Right atrium auricular region (tissue), 2 donors: ENCODE measurements around the gene UVRAG. TPM values are rescaled to one million over a fixed set of nuclear protein-coding genes. Genes with fewer than 3 reads are reported as not detected.

ENCODE experiments used
- DNase-seq: peaks from one replicate; pipeline ENCODE4 v3.0.0-alpha.2; 2019; ENCODE audit warnings: low spot score
- H3K27ac ChIP-seq, 2 donors: fragments of 200-600 bp; sonication (generic); 1 replicate in 1 of 2; 2 replicates in 1 of 2; pipeline ENCODE4 v1.5.1; 2016 to 2019
- H3K27me3 ChIP-seq, 2 donors: fragments of 200-600 bp; sonication (generic); one replicate each; pipeline versions ENCODE4 v1.5.1 to v1.6.0; 2017 to 2019
- H3K36me3 ChIP-seq: fragments of 200-600 bp; sonication (generic); one replicate; pipeline ENCODE4 v1.5.1; 2016
- H3K4me1 ChIP-seq, 2 donors: fragments of 200-600 bp; sonication (generic); one replicate each; pipeline versions ENCODE4 v1.5.1 to v1.6.0; 2017 to 2019
- H3K4me3 ChIP-seq, 2 donors: fragments of 200-600 bp; sonication (generic); 1 replicate in 1 of 2; 2 replicates in 1 of 2; pipeline ENCODE4 v1.5.1; 2017 to 2019; ENCODE audit warnings: mild to moderate bottlenecking in 1 of 2, moderate library complexity in 1 of 2
- H3K9me3 ChIP-seq, 2 donors: fragments of 200-600 bp; sonication (generic); one replicate each; pipeline ENCODE4 v1.5.1; 2019
- total RNA-seq, 2 donors: library from RNA; depleted of rRNA; stranded (reverse); fragments of >200 nt; gene quantifications; one replicate each; pipeline ENCODE4 v1.1.0, GENCODE V29; 2016
- TF ChIP-seq, protein P1 (sequence below), 2 donors: fragments of 200-600 bp; sonication (generic); IDR thresholded peaks; one replicate each; pipeline ENCODE4 v1.5.1; 2019; ENCODE audit warnings: antibody characterized with exemption in 2 of 2

UVRAG gene
- total RNA-seq, 2 donors from 2014 or later = 13.2 to 13.9 TPM

DNA sequence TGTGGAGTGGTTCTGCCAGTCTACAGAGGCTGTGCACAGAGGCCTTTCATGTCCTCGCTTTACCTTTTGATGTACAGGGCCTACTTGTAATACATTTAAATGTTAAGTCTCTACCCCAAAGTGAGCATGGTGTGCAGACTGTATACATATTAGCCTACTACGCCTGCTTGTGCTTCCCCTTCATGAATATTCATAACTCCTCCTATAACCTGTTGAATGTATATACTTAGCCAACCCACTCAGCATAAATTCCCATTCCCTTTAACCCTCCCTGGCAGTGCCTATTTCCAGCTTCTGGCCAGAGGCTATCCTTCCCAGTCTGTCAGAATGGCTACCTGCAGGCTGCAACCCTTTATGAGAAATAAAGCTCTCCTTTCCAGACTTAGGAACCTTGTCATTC lies 275.2 kb downstream of the UVRAG start:
- no peaks in the 10 kb centered on the region for H3K27me3 ChIP-seq
- no peak for DNase-seq
- TF ChIP-seq, protein P1, sequence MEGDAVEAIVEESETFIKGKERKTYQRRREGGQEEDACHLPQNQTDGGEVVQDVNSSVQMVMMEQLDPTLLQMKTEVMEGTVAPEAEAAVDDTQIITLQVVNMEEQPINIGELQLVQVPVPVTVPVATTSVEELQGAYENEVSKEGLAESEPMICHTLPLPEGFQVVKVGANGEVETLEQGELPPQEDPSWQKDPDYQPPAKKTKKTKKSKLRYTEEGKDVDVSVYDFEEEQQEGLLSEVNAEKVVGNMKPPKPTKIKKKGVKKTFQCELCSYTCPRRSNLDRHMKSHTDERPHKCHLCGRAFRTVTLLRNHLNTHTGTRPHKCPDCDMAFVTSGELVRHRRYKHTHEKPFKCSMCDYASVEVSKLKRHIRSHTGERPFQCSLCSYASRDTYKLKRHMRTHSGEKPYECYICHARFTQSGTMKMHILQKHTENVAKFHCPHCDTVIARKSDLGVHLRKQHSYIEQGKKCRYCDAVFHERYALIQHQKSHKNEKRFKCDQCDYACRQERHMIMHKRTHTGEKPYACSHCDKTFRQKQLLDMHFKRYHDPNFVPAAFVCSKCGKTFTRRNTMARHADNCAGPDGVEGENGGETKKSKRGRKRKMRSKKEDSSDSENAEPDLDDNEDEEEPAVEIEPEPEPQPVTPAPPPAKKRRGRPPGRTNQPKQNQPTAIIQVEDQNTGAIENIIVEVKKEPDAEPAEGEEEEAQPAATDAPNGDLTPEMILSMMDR (IDR thresholded peaks at IDR 0.05) = no peak
- H3K27ac ChIP-seq = no peak overlapping the region
- H3K4me1 ChIP-seq = peaks cover 0 to 10% of the 10 kb centered on the region in 2 donors
- peaks cover 0 to 8% of the 10 kb centered on the region in 2 donors for H3K9me3 ChIP-seq
- H3K4me3 ChIP-seq = no peak overlapping the region
- no peaks in the 10 kb centered on the region for H3K36me3 ChIP-seq

DNA sequence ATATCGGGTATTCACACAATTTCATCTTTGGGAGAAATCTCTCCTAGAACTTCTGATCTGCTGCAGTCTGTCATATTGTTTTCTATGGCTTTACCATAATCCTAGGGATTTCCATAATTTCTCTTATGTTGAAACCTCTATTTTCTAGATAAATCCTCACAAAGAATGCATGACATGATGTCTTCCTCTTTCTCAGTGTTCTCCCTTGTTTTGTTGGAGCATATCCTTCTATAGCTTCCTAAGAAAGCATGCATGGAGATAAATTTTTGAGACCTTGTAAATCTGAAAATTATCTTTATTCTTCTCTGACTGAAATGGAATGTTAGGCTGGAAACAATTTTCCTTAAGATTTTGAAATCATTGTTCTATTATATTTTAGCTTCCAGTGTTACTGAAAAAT lies 275.8 kb downstream of the UVRAG start:
- H3K27ac ChIP-seq = no peak overlapping the region
- H3K4me1 ChIP-seq = peaks cover 0 to 5% of the 10 kb centered on the region in 2 donors
- no peak for DNase-seq
- TF ChIP-seq, protein P1 (IDR thresholded peaks at IDR 0.05) = no peak
- peaks cover 0 to 8% of the 10 kb centered on the region in 2 donors for H3K9me3 ChIP-seq
- H3K4me3 ChIP-seq = no peak overlapping the region
- H3K27me3 ChIP-seq = no peaks in the 10 kb centered on the region
- H3K36me3 ChIP-seq = no peaks in the 10 kb centered on the region

DNA sequence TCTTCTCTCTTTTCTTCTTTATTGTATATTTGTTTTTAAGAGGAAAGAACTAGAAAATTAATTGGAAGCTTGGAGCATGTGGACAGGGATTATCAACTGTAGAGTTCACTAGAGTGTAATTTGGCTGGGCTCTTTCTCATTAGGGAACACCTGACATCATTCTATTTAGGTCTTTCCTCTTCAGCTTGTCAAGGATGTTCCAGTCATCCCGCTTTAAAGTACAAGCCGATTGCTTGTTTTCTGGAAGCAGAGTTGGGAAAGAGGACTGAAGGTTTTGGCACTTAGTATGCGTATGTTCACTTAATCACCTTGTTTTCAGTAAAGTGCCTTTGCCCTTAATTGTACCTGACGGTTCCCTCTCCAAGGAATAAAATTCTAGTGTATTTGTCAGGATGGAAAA lies 279.7 kb downstream of the UVRAG start:
- Histone ChIP-seq H3K4me3 (no peak overlapping the region), H3K4me1 (peaks cover 0 to 5% of the 10 kb centered on the region in 2 donors), H3K9me3 (peaks cover 0 to 8% of the 10 kb centered on the region in 2 donors), H3K36me3 (no peaks in the 10 kb centered on the region), H3K27ac (no peak overlapping the region), H3K27me3 (no peaks in the 10 kb centered on the region)
- TF ChIP-seq, protein P1 (IDR thresholded peaks at IDR 0.05) = no peak
- no peak for DNase-seq

DNA sequence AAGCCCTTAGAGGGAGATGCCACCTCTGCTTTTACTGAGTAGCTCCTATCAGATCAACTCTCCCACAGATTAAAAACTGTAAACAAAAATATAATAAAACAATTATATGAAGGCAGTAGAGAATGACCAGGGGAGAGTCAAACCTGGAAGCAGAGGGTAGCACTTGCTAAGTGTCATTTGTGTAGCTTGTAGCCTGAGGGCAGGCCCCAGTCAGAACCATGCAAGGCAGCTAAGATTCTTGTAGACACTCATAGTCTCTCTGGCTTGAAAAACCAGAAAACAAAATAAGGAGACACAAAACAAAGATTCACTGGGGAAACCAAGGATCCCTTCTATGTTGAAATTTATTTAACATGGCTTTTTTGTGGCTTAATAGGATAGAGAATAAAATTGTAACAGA lies 280.9 kb downstream of the UVRAG start:
- DNase-seq = no peak
- Histone ChIP-seq H3K27ac (no peak overlapping the region), H3K9me3 (peaks cover 0 to 1% of the 10 kb centered on the region in 2 donors), H3K27me3 (no peaks in the 10 kb centered on the region), H3K4me3 (no peak overlapping the region), H3K36me3 (no peaks in the 10 kb centered on the region), H3K4me1 (peaks cover 0 to 5% of the 10 kb centered on the region in 2 donors)
- TF ChIP-seq, protein P1 (IDR thresholded peaks at IDR 0.05) = no peak

DNA sequence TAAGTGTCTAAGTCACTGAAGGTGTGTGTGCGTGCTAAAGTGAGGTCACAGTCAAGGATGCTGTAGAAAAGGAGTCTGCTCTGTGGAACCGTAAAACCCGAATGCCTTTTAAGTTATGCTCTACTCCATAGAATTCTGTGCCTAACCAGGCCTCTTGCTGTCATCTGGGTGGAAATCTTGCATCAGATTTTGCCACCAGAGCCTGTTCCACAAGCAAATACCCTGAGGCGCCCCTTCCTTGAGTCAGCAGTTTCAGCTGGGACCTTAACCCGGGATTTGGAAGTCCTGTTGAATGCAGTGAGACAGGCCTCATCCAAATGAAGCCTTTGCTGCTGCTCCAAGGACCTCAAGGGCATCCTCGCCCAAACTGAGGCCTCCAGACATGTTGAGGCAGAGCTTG lies 281.5 kb downstream of the UVRAG start:
- no peaks in the 10 kb centered on the region for H3K36me3 ChIP-seq
- DNase-seq = no peak
- no peaks in the 10 kb centered on the region for H3K27me3 ChIP-seq
- peaks cover 0 to 5% of the 10 kb centered on the region in 2 donors for H3K4me1 ChIP-seq
- TF ChIP-seq, protein P1 (IDR thresholded peaks at IDR 0.05) = no peak
- H3K27ac ChIP-seq = no peak overlapping the region
- no peak overlapping the region for H3K4me3 ChIP-seq
- H3K9me3 ChIP-seq = no peaks in the 10 kb centered on the region

DNA sequence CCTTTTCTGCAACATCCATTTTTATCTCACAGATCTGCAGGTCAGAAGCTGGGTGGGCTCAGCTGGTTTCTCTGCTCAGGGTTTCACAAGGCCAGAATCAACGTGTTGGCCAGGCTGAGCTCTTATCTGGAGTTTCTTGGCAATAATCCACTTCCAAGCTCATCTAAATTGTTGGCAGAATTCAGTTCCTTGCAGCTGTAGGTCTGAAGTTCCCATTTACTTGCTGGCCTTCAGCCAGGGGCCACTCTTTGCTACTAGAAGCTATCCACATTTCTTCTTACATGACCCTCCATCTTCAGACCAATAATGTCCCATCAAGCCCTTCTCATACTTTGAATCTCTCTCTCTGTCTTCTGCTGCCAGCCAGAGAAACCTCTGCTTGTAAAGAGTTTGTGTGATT lies 287.8 kb downstream of the UVRAG start:
- TF ChIP-seq, protein P1 (IDR thresholded peaks at IDR 0.05) = no peak
- DNase-seq = no peak
- H3K36me3 ChIP-seq = no peaks in the 10 kb centered on the region
- no peaks in the 10 kb centered on the region for H3K9me3 ChIP-seq
- H3K27me3 ChIP-seq = no peaks in the 10 kb centered on the region
- H3K4me3 ChIP-seq = no peak overlapping the region
- peaks cover 0 to 11% of the 10 kb centered on the region in 2 donors for H3K4me1 ChIP-seq
- H3K27ac ChIP-seq = no peak overlapping the region
